HEK293T (cell line): Measurements from ENCODE around the gene PRKAG2.

Experiments used
- BHLHE40 ChIP-seq: fragments of 450-650 bp; IDR thresholded peaks from 2 replicates; pipeline ENCODE4 v1.6.1; 2016; ENCODE audit warnings: mild to moderate bottlenecking, moderate library complexity, borderline replicate concordance
- CTBP1 ChIP-seq: fragments of 450-650 bp; IDR thresholded peaks from 2 replicates; pipeline ENCODE4 v1.6.1; 2016; ENCODE audit warnings: borderline replicate concordance
- HDGF ChIP-seq: fragments of 450-650 bp; IDR thresholded peaks from 2 replicates; pipeline ENCODE4 v1.6.1; 2017; ENCODE audit warnings: antibody characterized with exemption, borderline replicate concordance
- NFRKB ChIP-seq: fragments of 450-650 bp; IDR thresholded peaks from 2 replicates; pipeline ENCODE4 v1.6.1; 2016; ENCODE audit warnings: mild to moderate bottlenecking, moderate library complexity
- SP1 ChIP-seq: fragments of 450-650 bp; IDR thresholded peaks from 2 replicates; pipeline ENCODE4 v1.6.1; 2017
- SUZ12 ChIP-seq: fragments of 450-650 bp; IDR thresholded peaks from 2 replicates; pipeline ENCODE4 v1.6.1; 2016; ENCODE audit warnings: mild to moderate bottlenecking
- ZNF384 ChIP-seq: fragments of 450-650 bp; IDR thresholded peaks from 2 replicates; pipeline ENCODE4 v1.6.1; 2016

- TF ChIP-seq SP1, result no peak
- TF ChIP-seq HDGF, result no peak
- TF ChIP-seq CTBP1, result no peak
- no peak for TF ChIP-seq BHLHE40
- TF ChIP-seq SUZ12, result no peak
- no peak for TF ChIP-seq NFRKB
- no peak for TF ChIP-seq ZNF384
Measured at GRCh38 chr7:151770232-151770631, 106.7 kb downstream of the PRKAG2 start.
